WI38 (cell line): Measurements from ENCODE around the gene GJB6.

ENCODE experiments used
- H3K4me3 ChIP-seq: 2 replicates; pipeline ENCODE4 v1.5.1; 2011; ENCODE audit warnings: low read depth, mild to moderate bottlenecking, control low read depth, low read length
- TF ChIP-seq, protein P1 (sequence below): IDR thresholded peaks from 2 replicates; pipeline ENCODE4 v1.5.1; 2012; ENCODE audit warnings: low read depth, mild to moderate bottlenecking, control low read depth, low read length

The GJB6 gene

DNA sequence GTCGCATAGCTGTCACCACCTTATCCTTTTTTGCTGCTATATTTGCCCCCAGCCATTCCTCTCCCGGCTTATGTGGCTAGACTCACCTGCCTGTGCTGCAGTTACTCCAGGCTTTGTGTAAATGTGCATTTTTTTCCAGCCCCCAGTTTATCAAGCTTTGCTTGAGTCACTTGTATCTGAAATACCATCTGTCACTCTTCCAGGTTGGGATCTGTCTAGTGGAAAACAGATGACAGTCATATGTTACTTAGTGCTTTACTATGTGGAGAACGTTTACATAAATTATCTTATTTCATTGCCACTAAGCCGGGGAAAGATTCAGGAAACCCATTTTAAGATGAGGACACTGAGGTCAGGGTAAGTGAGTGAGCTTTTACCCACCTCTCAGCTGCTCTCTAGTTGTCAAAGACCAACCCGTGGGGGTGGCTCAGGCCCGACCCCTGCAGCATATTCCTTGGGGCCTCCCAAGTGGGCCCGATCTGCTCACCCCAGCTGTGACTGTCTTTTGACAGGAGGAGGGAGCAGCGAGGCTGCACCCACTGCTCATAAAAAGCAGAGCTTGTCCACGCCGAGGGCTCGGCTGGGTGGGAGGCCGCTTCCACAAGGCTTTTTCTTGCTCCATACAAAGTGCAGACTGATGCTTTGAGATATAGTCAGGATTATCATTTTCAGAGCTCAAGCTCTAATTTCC lies 46.6 kb downstream of the GJB6 start:
- TF ChIP-seq, protein P1, sequence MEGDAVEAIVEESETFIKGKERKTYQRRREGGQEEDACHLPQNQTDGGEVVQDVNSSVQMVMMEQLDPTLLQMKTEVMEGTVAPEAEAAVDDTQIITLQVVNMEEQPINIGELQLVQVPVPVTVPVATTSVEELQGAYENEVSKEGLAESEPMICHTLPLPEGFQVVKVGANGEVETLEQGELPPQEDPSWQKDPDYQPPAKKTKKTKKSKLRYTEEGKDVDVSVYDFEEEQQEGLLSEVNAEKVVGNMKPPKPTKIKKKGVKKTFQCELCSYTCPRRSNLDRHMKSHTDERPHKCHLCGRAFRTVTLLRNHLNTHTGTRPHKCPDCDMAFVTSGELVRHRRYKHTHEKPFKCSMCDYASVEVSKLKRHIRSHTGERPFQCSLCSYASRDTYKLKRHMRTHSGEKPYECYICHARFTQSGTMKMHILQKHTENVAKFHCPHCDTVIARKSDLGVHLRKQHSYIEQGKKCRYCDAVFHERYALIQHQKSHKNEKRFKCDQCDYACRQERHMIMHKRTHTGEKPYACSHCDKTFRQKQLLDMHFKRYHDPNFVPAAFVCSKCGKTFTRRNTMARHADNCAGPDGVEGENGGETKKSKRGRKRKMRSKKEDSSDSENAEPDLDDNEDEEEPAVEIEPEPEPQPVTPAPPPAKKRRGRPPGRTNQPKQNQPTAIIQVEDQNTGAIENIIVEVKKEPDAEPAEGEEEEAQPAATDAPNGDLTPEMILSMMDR, result no peak
- H3K4me3 ChIP-seq, result no peak overlapping the region

DNA sequence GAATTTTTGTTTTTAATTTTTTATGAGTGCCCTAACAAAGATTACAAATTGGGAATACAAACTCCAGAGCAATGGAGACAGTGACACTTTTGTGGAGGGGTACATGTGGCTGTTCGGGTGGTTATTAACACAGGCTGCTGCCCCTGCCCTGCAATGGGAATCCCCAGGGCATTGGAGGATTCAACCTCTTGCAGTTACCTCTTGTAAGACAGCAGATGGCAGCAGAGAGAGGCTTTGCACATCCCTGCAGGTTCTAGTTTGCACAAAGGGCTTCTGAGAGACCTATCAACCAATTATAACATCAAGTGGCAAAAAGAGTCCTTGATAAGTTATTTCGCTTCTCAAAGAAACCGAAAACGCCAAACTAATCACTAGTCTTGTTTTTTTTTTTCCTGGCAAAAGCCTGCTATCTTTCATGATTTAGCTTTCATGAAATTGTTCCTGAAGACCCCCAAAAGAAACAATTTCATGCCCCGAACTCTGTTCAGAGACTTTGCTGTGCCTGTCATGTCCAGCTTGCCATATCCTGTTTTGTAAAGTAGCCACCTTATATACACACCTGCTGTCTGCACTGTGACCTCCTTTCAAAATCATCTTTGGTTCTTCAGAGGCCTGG lies 49.8 kb downstream of the GJB6 start:
- TF ChIP-seq, protein P1, result peak; percentile 81
- H3K4me3 ChIP-seq, result no peak overlapping the region

DNA sequence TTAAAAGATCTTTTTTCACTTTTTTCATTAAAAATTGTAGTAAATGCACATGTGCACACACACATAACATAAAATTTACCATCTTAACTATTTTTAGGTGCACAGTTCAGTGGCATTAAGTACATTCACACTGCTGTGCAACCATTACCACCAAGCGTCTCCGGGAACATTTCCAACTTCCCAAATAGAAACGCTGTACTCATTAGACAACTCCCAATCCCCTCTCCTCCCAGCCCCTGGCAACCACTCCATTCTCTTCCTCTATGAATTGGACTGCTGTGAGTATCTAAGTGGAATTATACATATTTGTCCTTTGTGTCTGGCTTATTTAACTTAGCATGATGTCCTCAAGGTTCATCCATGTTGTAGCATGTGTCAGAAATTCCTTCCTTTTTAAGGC lies 50.9 kb downstream of the GJB6 start:
- TF ChIP-seq, protein P1, result no peak
- H3K4me3 ChIP-seq, result no peak overlapping the region

DNA sequence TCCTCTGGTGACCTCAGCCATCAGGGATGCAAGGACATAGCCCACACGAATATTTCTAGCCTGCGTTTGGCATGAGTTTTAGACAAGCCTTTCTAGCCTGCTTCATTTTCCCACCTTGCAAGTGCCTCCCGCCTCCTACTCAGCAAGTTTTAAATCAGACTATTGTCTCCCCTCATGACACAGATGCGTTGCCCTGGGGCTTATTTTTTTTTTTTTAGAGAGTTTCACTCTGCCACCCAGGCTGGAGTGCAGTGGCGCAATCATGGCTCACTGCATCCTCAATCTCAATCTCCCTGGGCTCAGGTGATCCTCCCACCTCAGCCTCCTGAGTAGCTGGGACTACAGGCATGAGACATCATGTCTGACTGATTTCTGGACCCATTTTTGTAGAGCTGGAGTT lies 54.0 kb downstream of the GJB6 start:
- no peak overlapping the region for H3K4me3 ChIP-seq
- TF ChIP-seq, protein P1, result no peak

DNA sequence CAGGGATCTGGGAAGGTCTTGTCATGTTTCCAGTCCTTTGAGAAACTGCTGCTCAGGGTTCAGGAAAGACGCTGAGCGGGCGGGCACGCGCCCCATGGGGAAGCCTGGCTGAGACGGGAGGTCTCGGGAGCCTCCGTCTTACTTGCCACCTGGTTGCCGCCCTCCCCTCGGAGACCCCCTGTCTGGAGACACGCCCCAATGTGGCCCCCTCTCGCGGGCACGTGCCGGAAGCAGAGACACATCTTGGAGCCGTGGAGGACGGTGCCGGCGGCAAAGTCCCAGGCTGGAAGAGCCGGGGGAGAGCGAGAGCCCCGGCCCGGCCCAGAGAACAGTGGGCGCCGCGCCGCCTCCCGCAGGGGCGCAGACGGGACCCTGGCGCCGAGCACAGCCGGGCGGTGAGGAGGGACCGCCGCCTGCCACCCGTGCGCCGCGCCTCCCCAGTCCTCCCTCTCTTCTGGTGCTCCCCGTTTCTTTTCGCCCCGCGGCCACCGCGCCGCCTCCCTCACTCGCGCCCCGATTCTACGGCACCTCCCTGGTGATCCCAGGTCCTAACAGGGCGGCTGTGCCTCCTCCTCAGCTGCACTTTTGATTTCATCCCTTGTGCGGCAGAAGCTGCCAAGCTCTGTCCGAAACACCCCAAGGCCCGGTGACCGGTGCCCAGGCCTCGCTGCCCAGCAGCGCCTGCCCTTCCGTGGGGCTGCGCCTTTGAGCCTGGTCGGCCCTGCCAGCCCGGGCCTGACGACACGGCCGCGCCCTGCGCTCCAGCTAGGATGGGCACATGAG lies 54.9 kb downstream of the GJB6 start:
- H3K4me3 ChIP-seq, result no peak overlapping the region
- TF ChIP-seq, protein P1, result no peak

DNA sequence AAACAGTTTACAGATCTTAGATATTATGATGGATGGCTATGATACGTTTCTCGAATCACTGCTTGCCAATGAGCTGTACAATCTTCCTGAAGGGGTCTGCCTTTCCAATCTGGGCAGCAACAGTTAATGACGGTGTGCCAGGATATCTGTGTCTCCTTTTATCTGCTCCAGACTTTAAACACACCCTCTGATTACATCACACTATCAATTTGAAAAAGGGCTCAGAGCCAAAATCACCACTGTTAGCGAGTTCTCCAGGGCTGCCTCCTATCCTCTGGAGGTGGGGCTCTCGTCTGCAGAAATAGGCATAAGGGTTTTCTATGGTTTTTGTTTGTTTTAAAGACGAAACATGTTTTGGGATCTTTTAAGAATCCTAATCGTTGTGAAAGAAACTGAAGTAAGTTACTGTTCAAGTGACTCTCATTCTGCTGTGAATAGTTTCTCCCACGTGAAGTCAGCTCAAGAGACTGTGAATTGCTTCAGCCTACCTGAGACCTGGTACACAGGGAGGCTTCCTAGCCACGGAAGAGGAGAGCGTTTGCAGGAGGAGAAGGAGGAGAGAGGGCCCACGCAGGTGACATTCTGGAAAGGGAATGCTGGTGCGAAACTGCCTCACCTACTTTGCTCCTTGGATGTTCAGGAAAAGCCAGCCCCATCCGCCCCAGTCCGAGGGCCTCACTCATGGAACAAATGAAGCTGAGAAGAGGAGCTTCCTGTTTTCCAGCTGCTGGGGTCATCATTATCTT lies 56.0 kb downstream of the GJB6 start:
- TF ChIP-seq, protein P1, result no peak
- H3K4me3 ChIP-seq, result no peak overlapping the region
